Thyroid gland (tissue), 4 donors: ENCODE results near the gene RNF4.

Source experiments
- POLR2A ChIP-seq, 2 donors: fragments of 450-650 bp; IDR thresholded peaks; one replicate each; pipeline ENCODE4 v1.6.1; 2017; ENCODE audit warnings: antibody characterized with exemption in 2 of 2, mild to moderate bottlenecking in 2 of 2, moderate library complexity in 1 of 2
- TF ChIP-seq, protein P1 (sequence below), 6 experiments: fragments of 200-600 bp in 3 of 6; fragments of 450-650 bp in 3 of 6; sonication (generic) in 3 of 6; IDR thresholded peaks; one replicate each; pipeline ENCODE4 v1.5.1; 2016 to 2019; ENCODE audit warnings: antibody characterized with exemption in 6 of 6, mild to moderate bottlenecking in 2 of 6, inconsistent platforms in 1 of 6, moderate library complexity in 1 of 6

GRCh38 chr4:2434420-2434819 lies 34.5 kb upstream of the RNF4 start:
- TF ChIP-seq POLR2A (IDR thresholded peaks at IDR 0.05): no peak
- TF ChIP-seq, protein P1, sequence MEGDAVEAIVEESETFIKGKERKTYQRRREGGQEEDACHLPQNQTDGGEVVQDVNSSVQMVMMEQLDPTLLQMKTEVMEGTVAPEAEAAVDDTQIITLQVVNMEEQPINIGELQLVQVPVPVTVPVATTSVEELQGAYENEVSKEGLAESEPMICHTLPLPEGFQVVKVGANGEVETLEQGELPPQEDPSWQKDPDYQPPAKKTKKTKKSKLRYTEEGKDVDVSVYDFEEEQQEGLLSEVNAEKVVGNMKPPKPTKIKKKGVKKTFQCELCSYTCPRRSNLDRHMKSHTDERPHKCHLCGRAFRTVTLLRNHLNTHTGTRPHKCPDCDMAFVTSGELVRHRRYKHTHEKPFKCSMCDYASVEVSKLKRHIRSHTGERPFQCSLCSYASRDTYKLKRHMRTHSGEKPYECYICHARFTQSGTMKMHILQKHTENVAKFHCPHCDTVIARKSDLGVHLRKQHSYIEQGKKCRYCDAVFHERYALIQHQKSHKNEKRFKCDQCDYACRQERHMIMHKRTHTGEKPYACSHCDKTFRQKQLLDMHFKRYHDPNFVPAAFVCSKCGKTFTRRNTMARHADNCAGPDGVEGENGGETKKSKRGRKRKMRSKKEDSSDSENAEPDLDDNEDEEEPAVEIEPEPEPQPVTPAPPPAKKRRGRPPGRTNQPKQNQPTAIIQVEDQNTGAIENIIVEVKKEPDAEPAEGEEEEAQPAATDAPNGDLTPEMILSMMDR (IDR thresholded peaks at IDR 0.05): no peak
